Prostate gland (tissue), 2 donors: ENCODE data around the gene EML3. TPM values are rescaled to one million over a fixed set of nuclear protein-coding genes. Genes with fewer than 3 reads are reported as not detected.
"Not testable (repeated sequence)": the region's sequence is repeated elsewhere in the genome, so short reads cannot be mapped to it uniquely, and the experiment has no call there.

Source experiments
- DNase-seq: peaks from one replicate; pipeline ENCODE4 v3.0.0-alpha.2; 2019; ENCODE audit warnings: low spot score
- H3K27ac ChIP-seq, 2 donors: fragments of 200-600 bp; sonication (generic); 2 replicates each; pipeline ENCODE4 v1.5.1; 2017 to 2019
- H3K27me3 ChIP-seq: fragments of 200-600 bp; sonication (generic); replicated peaks from 2 replicates; pipeline ENCODE4 v1.5.1; 2019; ENCODE audit not compliant: insufficient read depth
- H3K36me3 ChIP-seq, 2 donors: fragments of 200-600 bp; sonication (generic); 1 replicate in 1 of 2; 2 replicates in 1 of 2; pipeline versions ENCODE4 v1.5.1 to v1.8.1; 2017 to 2019
- H3K4me1 ChIP-seq: fragments of 200-600 bp; sonication (generic); replicated peaks from 2 replicates; pipeline ENCODE4 v1.5.1; 2019
- H3K4me3 ChIP-seq, 2 donors: fragments of 200-600 bp; sonication (generic); 2 replicates each; pipeline ENCODE4 v1.5.1; 2017 to 2019
- H3K9me3 ChIP-seq: fragments of 200-600 bp; sonication (generic); 2 replicates; pipeline ENCODE4 v1.5.1; 2017
- POLR2A ChIP-seq: fragments of 450-650 bp; IDR thresholded peaks from one replicate; pipeline ENCODE4 v1.6.1; 2016; ENCODE audit warnings: antibody characterized with exemption, mild to moderate bottlenecking
- POLR2AphosphoS5 ChIP-seq: sonication (generic); formaldehyde crosslinking; IDR thresholded peaks from one replicate; pipeline ENCODE4 v1.6.1; 2017; ENCODE audit warnings: antibody characterized with exemption
- WGBS: methylation state at CpG from one replicate; pipeline ENCODE4 v1.1.5; 2018; 5-methylcytosine and 5-hydroxymethylcytosine counted together
- intact Hi-C: fragments of 100-400 bp; cut with DNase I; formaldehyde crosslinking; loops from one replicate; pipeline ENCODE4 v1.14.2; 2022
- total RNA-seq, 2 donors: library from RNA; depleted of rRNA; stranded (reverse); fragments of >200 nt; gene quantifications; one replicate each; pipeline ENCODE4 v1.1.0, GENCODE V29; 2016
- TF ChIP-seq, protein P1 (sequence below), 4 experiments: fragments of 200-600 bp in 2 of 4; fragments of 450-650 bp in 2 of 4; sonication (generic) in 2 of 4; IDR thresholded peaks; 1 replicate in 3 of 4; 2 replicates in 1 of 4; pipeline ENCODE4 v1.5.1; 2016 to 2019; ENCODE audit warnings: antibody characterized with exemption in 4 of 4, mild to moderate bottlenecking in 2 of 4, moderate library complexity in 2 of 4

The EML3 gene
- total RNA-seq, 2 donors from 2014 or later = 50.2 to 80.1 TPM

DNA sequence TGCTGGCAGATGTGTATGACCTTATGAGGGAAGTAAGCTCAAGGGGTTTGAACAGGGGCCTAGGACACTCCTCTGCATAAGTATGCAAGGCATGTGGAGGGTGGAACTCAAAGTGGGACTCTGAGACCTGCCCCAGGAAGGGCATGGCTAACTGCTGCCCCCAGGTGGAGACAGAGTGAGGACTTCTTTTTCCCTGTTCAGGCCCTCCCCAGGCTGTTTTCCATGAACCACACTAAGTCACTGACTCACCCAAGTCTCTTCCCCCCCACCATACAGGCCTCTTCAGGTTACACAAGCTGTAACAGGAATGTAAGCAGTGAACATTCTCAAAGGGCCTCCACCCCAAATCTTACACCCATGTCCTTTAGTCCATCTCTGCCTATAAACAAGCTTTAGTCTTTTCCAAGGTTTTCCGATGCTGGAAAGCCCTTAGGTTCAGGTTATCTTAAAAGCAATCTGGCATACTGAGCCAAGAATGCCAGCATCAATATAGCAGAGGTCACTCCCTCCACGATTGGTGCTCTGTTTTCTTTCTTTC lies 51.9 kb downstream of the EML3 start:
- peaks cover 7 to 17% of the 10 kb centered on the region in 2 donors for H3K36me3 ChIP-seq
- no peaks in the 10 kb centered on the region for H3K27me3 ChIP-seq
- no peak overlapping the region for H3K4me3 ChIP-seq
- DNase-seq = peak; percentile 95
- intact Hi-C loops = loop anchor here (2.0 to 5.0 kb wide), 3 partner anchors 16 to 166 kb away; no protein-coding TSS in a partner anchor
- TF ChIP-seq, protein P1, sequence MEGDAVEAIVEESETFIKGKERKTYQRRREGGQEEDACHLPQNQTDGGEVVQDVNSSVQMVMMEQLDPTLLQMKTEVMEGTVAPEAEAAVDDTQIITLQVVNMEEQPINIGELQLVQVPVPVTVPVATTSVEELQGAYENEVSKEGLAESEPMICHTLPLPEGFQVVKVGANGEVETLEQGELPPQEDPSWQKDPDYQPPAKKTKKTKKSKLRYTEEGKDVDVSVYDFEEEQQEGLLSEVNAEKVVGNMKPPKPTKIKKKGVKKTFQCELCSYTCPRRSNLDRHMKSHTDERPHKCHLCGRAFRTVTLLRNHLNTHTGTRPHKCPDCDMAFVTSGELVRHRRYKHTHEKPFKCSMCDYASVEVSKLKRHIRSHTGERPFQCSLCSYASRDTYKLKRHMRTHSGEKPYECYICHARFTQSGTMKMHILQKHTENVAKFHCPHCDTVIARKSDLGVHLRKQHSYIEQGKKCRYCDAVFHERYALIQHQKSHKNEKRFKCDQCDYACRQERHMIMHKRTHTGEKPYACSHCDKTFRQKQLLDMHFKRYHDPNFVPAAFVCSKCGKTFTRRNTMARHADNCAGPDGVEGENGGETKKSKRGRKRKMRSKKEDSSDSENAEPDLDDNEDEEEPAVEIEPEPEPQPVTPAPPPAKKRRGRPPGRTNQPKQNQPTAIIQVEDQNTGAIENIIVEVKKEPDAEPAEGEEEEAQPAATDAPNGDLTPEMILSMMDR (IDR thresholded peaks at IDR 0.05) = peak; percentile 73 to 95 (median 91)
- TF ChIP-seq POLR2A = no peak
- TF ChIP-seq POLR2AphosphoS5 = peak; percentile 92
- H3K27ac ChIP-seq = peak overlapping the region; percentile 71 to 79
- no peaks in the 10 kb centered on the region for H3K9me3 ChIP-seq
- 2% methylated on average over 2 of the region's 2 CpGs for WGBS
- peaks cover 16% of the 10 kb centered on the region for H3K4me1 ChIP-seq

DNA sequence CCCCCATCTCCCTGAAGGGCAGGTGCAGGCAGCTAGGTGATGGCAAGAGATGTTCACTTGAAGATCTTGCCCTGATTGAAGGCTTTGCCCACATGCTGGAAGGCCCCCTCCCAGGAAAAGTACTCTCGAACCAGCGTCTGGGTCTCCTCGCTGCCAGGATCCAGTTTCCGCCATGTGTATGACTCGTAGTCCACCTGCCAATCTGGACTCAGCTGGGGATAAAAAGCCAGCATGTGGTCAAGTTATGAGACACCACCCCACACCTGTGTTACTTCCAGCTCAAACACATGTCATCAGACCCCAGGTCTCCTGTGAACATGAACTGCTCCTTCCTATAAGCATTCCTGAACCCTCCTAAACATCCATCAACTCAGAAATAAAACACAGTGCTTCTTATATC lies 52.9 kb downstream of the EML3 start:
- H3K4me3 ChIP-seq, H3K27me3 ChIP-seq, H3K9me3 ChIP-seq, DNase-seq, H3K36me3 ChIP-seq: not testable (repeated sequence)
- WGBS = 78% methylated on average over 5 of the region's 5 CpGs
- intact Hi-C loops = loop anchor here (2.0 to 5.0 kb wide), 3 partner anchors 15 to 165 kb away; no protein-coding TSS in a partner anchor
- Histone ChIP-seq H3K27ac (peak overlapping the region; percentile 71 to 79), H3K4me1 (peaks cover 26% of the 10 kb centered on the region)

DNA sequence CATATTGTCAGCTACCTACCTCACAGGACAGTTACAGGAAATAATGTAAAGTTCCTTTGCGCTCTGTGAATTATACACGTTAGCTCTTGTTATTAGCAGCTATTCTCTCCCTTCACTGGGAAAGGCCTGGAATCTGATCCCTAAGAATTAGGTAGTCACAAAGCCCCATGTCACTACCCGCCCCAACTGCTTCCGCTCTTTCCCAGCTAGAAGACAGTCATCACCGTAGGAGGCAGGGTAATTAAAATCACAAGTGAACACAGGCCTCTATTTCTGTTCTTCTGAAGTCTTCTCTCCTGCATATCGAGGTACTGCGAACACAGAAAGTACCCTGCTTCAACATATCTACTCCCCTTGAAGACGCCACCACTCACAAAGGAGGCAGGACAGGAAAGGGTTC lies 53.4 kb downstream of the EML3 start:
- H3K27me3 ChIP-seq = no peaks in the 10 kb centered on the region
- H3K9me3 ChIP-seq = no peaks in the 10 kb centered on the region
- peaks cover 7 to 8% of the 10 kb centered on the region in 2 donors for H3K36me3 ChIP-seq
- TF ChIP-seq, protein P1 (IDR thresholded peaks at IDR 0.05) = no peak
- TF ChIP-seq POLR2A (no peak), POLR2AphosphoS5 (no peak)
- intact Hi-C loops = no loop called here
- no peak overlapping the region for H3K4me3 ChIP-seq
- H3K27ac ChIP-seq = no peak overlapping the region
- no peak for DNase-seq
- 80% methylated on average over 8 of the region's 8 CpGs for WGBS
- H3K4me1 ChIP-seq = peaks cover 30% of the 10 kb centered on the region

- no peak for DNase-seq
- H3K27me3 ChIP-seq = no peaks in the 10 kb centered on the region
- WGBS = 82% methylated on average over 9 of the region's 9 CpGs
- H3K9me3 ChIP-seq = no peaks in the 10 kb centered on the region
- peaks cover 36% of the 10 kb centered on the region for H3K4me1 ChIP-seq
- H3K4me3 ChIP-seq = no peak overlapping the region
- intact Hi-C loops = no loop called here
- TF ChIP-seq POLR2AphosphoS5 (no peak), POLR2A (no peak)
- TF ChIP-seq, protein P1 (IDR thresholded peaks at IDR 0.05) = no peak
- H3K36me3 ChIP-seq = peaks cover 7 to 8% of the 10 kb centered on the region in 2 donors
- no peak overlapping the region for H3K27ac ChIP-seq
These were observed 53.9 kb downstream of the EML3 start for GRCh38 chr11:62558669-62559068.

DNA sequence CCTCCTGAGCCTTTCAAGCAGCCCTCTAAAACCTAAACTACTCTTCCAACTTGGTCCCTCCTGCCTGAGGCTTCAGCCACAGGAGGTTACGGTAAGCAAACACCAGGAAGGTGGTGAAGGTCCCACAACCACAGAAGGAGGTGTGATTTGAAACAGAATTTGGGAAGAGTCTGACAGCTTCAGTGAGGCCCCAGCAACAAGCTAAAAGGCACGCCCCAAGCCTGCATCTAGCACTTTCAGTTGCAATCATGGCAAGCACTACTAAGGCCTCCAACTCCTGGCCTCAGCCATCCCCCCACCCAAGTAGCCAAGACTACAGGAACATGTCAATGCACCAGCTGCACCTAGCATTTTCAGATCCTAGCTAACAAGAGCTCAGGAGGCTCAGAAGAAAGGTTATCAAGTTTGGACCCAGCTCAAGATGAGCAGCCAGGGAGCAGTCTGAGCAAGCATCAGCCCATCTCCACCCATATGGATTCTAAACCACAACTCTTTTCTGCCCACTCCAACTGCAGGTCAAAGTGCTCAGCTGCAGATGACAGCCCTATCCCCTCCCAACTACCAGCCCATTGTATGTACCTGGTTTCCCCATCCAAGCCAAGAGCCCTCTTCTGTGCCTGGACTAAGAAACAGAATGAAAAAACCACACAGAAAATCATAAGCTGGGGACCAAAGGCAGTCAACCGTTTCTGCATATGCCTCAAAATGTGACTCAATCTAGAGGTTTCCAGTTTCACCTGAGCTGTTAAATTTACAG lies 55.5 kb downstream of the EML3 start:
- peak overlapping the region; percentile 91 to 93 for H3K27ac ChIP-seq
- 51% methylated on average over 3 of the region's 3 CpGs for WGBS
- no peak overlapping the region for H3K4me3 ChIP-seq
- no peak for DNase-seq
- no peaks in the 10 kb centered on the region for H3K27me3 ChIP-seq
- H3K36me3 ChIP-seq = peaks cover 4 to 7% of the 10 kb centered on the region in 2 donors
- H3K4me1 ChIP-seq = peaks cover 47% of the 10 kb centered on the region
- intact Hi-C loops = no loop called here
- no peak for TF ChIP-seq POLR2AphosphoS5
- TF ChIP-seq, protein P1 (IDR thresholded peaks at IDR 0.05) = no peak
- no peak for TF ChIP-seq POLR2A
- H3K9me3 ChIP-seq = no peaks in the 10 kb centered on the region
